22Rv1 (cell line): ENCODE data around the gene TBC1D22A.

Source experiments
- CTCF ChIP-seq: fragments of 450-650 bp; IDR thresholded peaks from 2 replicates; pipeline ENCODE4 v1.5.1; 2017; ENCODE audit warnings: mild to moderate bottlenecking
- ZFX ChIP-seq: fragments of 450-650 bp; IDR thresholded peaks from 2 replicates; pipeline ENCODE4 v1.6.1; 2017; ENCODE audit warnings: antibody characterized with exemption, borderline replicate concordance

- TF ChIP-seq CTCF (no peak), ZFX (no peak)
These were observed 206.4 kb downstream of the TBC1D22A start for GRCh38 chr22:46968848-46969247.
